Activated T-cell treated with anti-CD3 and anti-CD28 coated beads, Interleukin-2, amount 50 U/mL, for 24 hours (primary cell): ENCODE results near the gene OSBPL10.
A peak's percentile ranks its signal among the peaks of the same experiment; 100 is the strongest.

Source experiments
- DNase-seq: peaks from one replicate; pipeline ENCODE4 v3.0.0-alpha.2; 2020
- H3K27ac Mint-ChIP-seq: 2 replicates; pipeline ENCODE4 v1.8.0; 2020; ENCODE audit warnings: mild to moderate bottlenecking, mixed read lengths
- H3K27me3 Mint-ChIP-seq: 2 replicates; pipeline ENCODE4 v1.8.0; 2020; ENCODE audit warnings: mixed read lengths
- H3K36me3 Mint-ChIP-seq: 2 replicates; pipeline ENCODE4 v1.8.0; 2020; ENCODE audit warnings: low read depth, mixed read lengths
- H3K4me1 Mint-ChIP-seq: 2 replicates; pipeline ENCODE4 v1.8.0; 2020; ENCODE audit warnings: low read depth, mixed read lengths
- H3K4me3 Mint-ChIP-seq: 2 replicates; pipeline ENCODE4 v1.8.0; 2020; ENCODE audit warnings: mild to moderate bottlenecking, moderate library complexity, mixed read lengths
- H3K9me3 Mint-ChIP-seq: 2 replicates; pipeline ENCODE4 v1.8.0; 2020; ENCODE audit warnings: mixed read lengths

The OSBPL10 gene

DNA sequence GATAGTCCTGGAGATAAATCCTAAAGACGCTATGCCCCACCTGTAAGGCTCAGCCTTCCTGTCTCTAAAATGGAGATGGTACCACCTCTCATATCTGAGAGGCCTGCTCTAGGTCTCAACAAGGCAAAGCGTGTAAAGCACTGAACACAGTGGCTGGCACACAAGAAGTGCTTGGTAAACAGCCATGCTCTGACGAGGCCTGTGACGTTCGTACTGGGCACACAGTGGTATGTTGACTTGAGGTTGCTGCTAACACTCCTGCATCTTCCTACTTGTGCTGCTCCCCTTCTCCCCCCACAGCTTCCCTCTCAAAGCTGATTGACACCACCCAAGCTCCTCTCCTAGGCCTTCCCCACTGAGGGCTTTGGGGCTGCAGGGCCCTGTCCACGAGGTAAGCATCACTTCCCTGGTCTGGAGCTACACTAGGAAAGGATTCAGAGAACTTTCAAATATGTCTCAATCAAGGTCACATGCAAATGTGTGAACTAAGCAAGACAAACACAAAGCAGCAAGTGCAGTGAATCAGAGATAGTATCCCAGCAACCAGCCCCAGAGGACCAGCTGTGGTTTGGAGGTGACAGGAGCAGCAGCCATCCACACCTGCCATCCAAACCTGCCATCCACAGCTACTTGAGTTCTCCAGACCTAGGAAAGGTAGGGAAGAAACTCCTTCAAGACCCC, 270.8 kb downstream of the OSBPL10 start:
- Mint-ChIP-seq H3K36me3 (no peaks in the 10 kb centered on the region), H3K27me3 (peaks cover 19% of the 10 kb centered on the region), H3K27ac (no peak overlapping the region), H3K4me3 (no peak overlapping the region), H3K4me1 (no peaks in the 10 kb centered on the region), H3K9me3 (no peaks in the 10 kb centered on the region)
- DNase-seq, result no peak

GRCh38 chr3:31709526-31709925, 271.5 kb downstream of the OSBPL10 start:
- no peak overlapping the region for H3K27ac Mint-ChIP-seq
- no peaks in the 10 kb centered on the region for H3K9me3 Mint-ChIP-seq
- DNase-seq, result no peak
- peaks cover 6% of the 10 kb centered on the region for H3K4me1 Mint-ChIP-seq
- H3K4me3 Mint-ChIP-seq, result no peak overlapping the region
- H3K36me3 Mint-ChIP-seq, result no peaks in the 10 kb centered on the region
- peaks cover 15% of the 10 kb centered on the region for H3K27me3 Mint-ChIP-seq

DNA sequence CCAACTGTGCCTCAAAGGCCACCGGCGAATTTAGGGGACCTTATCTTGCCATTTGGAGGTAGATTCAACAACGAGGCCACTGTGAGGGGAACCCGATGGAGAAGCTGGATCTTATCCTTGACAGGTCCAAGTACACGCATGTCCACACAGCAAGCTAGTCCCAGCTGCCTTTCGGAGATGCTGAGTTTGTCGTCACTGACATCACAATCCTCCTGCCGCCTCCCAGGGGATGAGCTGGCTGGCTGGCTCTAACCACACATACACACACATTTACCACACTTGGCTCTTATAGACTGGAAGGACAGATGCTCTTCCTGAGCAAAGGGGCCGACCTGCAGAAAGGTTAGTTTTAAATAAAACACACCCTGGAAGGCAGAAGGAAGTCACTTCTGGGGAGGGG, 272.1 kb downstream of the OSBPL10 start:
- Mint-ChIP-seq H3K9me3 (no peaks in the 10 kb centered on the region), H3K27me3 (peaks cover 10% of the 10 kb centered on the region), H3K27ac (no peak overlapping the region), H3K4me3 (no peak overlapping the region), H3K36me3 (no peaks in the 10 kb centered on the region), H3K4me1 (peaks cover 10% of the 10 kb centered on the region)
- DNase-seq, result no peak

DNA sequence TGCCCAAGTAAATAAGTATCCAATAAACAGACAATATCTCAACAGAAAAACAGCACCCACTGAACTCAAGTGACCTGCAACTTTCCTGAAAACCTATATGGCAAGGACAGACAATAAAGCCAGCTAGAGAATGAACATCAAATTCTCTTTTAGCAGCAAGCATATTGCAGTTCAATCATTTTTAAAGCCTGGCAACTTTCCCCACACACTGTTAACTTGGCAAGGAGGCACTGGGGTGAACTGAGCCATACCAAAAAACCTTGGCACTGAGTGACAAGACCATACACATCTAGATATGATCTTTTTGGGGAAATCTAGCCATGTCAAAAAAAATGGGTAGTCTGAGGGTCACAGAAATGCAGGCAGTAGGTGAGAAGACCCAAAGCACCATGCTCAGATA, 273.8 kb downstream of the OSBPL10 start:
- Mint-ChIP-seq H3K4me3 (no peak overlapping the region), H3K36me3 (no peaks in the 10 kb centered on the region), H3K4me1 (peaks cover 10% of the 10 kb centered on the region), H3K27me3 (peaks cover 10% of the 10 kb centered on the region), H3K9me3 (no peaks in the 10 kb centered on the region), H3K27ac (no peak overlapping the region)
- no peak for DNase-seq

- DNase-seq, result no peak
- H3K4me3 Mint-ChIP-seq, result no peak overlapping the region
- peaks cover 18% of the 10 kb centered on the region for H3K27me3 Mint-ChIP-seq
- no peaks in the 10 kb centered on the region for H3K36me3 Mint-ChIP-seq
- H3K27ac Mint-ChIP-seq, result no peak overlapping the region
- peaks cover 10% of the 10 kb centered on the region for H3K4me1 Mint-ChIP-seq
- H3K9me3 Mint-ChIP-seq, result no peaks in the 10 kb centered on the region
These were observed 275.3 kb downstream of the OSBPL10 start for GRCh38 chr3:31705736-31706135.

- no peak for DNase-seq
- no peaks in the 10 kb centered on the region for H3K36me3 Mint-ChIP-seq
- H3K4me3 Mint-ChIP-seq, result peak overlapping the region; percentile 25
- H3K27ac Mint-ChIP-seq, result peak overlapping the region; percentile 56
- no peaks in the 10 kb centered on the region for H3K9me3 Mint-ChIP-seq
- H3K4me1 Mint-ChIP-seq, result peaks cover 10% of the 10 kb centered on the region
- H3K27me3 Mint-ChIP-seq, result peaks cover 19% of the 10 kb centered on the region
These were observed 276.4 kb downstream of the OSBPL10 start for GRCh38 chr3:31704591-31705179.

DNA sequence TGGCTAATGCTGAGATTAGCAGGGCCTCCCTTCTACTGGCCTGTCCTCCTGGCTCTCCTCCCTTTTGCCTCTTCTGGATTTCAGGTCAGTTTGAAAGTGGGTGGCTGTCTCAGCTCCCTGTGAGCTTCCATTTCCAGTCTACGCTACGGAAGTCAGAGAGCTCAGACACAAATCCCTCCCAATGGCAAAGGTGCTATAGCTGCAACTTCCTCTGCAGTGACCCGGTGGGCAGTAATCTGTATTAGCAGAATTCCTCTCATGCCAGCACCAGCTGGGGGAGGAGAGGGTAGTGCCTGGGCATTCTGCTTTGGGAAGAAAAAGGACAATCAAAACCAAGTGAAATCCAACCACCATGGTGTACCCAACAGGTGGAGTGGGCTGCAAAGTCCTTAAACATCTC, 276.9 kb downstream of the OSBPL10 start:
- Mint-ChIP-seq H3K27ac (no peak overlapping the region), H3K9me3 (no peaks in the 10 kb centered on the region), H3K36me3 (no peaks in the 10 kb centered on the region), H3K27me3 (peaks cover 20% of the 10 kb centered on the region), H3K4me3 (no peak overlapping the region), H3K4me1 (peaks cover 10% of the 10 kb centered on the region)
- DNase-seq, result no peak

GRCh38 chr3:31701286-31701685, 279.8 kb downstream of the OSBPL10 start:
- Mint-ChIP-seq H3K4me3 (no peak overlapping the region), H3K27ac (no peak overlapping the region), H3K4me1 (peaks cover 10% of the 10 kb centered on the region), H3K27me3 (peaks cover 20% of the 10 kb centered on the region), H3K36me3 (no peaks in the 10 kb centered on the region), H3K9me3 (no peaks in the 10 kb centered on the region)
- DNase-seq, result no peak

- H3K4me1 Mint-ChIP-seq, result peaks cover 3% of the 10 kb centered on the region
- no peaks in the 10 kb centered on the region for H3K9me3 Mint-ChIP-seq
- no peak for DNase-seq
- no peak overlapping the region for H3K27ac Mint-ChIP-seq
- H3K27me3 Mint-ChIP-seq, result peaks cover 14% of the 10 kb centered on the region
- no peaks in the 10 kb centered on the region for H3K36me3 Mint-ChIP-seq
- no peak overlapping the region for H3K4me3 Mint-ChIP-seq
These were observed 281.6 kb downstream of the OSBPL10 start for GRCh38 chr3:31699309-31699953.

GRCh38 chr3:31696815-31697548, 284.1 kb downstream of the OSBPL10 start:
- no peaks in the 10 kb centered on the region for H3K36me3 Mint-ChIP-seq
- DNase-seq, result no peak
- H3K27ac Mint-ChIP-seq, result no peak overlapping the region
- no peaks in the 10 kb centered on the region for H3K4me1 Mint-ChIP-seq
- no peak overlapping the region for H3K4me3 Mint-ChIP-seq
- H3K9me3 Mint-ChIP-seq, result no peaks in the 10 kb centered on the region
- peaks cover 8% of the 10 kb centered on the region for H3K27me3 Mint-ChIP-seq

DNA sequence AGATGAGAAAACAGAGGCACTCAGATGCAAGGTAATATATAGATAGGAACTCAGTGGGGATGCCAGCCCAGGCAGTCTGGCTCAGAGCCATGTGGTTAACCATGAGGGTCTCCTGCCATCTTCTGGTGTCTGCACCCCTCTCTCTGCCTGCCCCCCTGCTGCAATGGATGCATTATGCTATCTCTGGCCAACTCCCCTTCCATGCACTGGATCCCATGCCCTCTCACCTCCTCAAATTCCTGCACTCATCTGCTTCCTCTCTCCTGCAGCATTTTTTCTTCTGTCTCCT, 285.1 kb downstream of the OSBPL10 start:
- no peaks in the 10 kb centered on the region for H3K36me3 Mint-ChIP-seq
- no peak for DNase-seq
- no peak overlapping the region for H3K27ac Mint-ChIP-seq
- no peak overlapping the region for H3K4me3 Mint-ChIP-seq
- peaks cover 3% of the 10 kb centered on the region for H3K27me3 Mint-ChIP-seq
- no peaks in the 10 kb centered on the region for H3K4me1 Mint-ChIP-seq
- H3K9me3 Mint-ChIP-seq, result no peaks in the 10 kb centered on the region

DNA sequence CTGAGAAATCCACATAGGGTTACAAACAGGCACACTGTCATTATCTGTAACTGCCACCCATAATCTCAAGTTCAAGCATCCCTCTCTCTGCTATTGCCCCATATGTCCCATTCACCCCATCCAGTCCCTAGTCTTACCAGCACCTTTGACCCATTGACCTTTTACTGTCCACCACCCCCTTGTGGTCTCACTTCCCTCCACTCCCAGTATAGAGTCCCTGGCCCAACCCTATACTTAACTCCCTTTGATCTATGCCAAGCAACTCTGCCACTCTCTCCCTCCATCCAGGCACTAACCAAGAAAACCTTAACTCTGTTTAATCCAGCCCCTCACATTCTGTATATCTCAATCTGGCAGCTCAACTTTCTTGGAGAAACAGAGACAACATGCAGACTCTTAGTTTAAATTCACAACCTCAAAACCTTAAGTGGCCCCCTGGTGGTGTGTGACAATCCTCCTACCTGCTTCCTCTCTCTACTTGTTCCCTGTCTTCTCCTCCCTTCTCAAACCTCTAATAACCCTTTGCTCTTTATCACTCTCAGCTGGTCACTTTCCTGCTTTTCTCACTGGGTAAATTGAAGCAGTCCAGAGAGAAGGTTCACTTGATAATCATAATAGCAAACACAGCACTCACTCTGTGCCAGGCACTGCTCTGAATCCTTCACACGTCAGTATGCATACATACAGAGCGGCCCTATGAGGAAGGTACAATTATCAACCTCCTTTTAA, 285.6 kb downstream of the OSBPL10 start:
- H3K27ac Mint-ChIP-seq, result no peak overlapping the region
- H3K27me3 Mint-ChIP-seq, result peaks cover 2% of the 10 kb centered on the region
- no peaks in the 10 kb centered on the region for H3K9me3 Mint-ChIP-seq
- no peaks in the 10 kb centered on the region for H3K4me1 Mint-ChIP-seq
- H3K4me3 Mint-ChIP-seq, result no peak overlapping the region
- no peaks in the 10 kb centered on the region for H3K36me3 Mint-ChIP-seq
- peak; percentile 37 for DNase-seq

DNA sequence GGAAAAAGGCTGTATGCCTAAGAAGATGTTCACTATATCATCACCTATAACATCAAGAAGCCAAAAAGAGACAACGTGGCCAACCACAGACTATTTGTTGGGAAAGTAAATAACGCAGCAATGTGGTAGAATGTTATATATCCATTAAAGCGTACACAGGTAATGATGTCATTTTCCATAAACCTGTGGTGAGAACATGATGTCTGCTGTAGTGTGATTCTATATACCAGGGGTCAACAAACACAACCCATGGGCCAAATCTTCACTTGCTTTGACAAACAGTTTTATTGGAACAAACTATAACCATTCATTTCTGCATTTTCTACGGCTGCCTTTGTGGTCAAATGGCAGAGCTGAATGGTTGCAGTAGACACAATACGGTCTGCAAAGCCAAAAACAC, 287.7 kb downstream of the OSBPL10 start:
- Mint-ChIP-seq H3K36me3 (no peaks in the 10 kb centered on the region), H3K9me3 (peaks cover 3% of the 10 kb centered on the region), H3K4me1 (no peaks in the 10 kb centered on the region)

DNA sequence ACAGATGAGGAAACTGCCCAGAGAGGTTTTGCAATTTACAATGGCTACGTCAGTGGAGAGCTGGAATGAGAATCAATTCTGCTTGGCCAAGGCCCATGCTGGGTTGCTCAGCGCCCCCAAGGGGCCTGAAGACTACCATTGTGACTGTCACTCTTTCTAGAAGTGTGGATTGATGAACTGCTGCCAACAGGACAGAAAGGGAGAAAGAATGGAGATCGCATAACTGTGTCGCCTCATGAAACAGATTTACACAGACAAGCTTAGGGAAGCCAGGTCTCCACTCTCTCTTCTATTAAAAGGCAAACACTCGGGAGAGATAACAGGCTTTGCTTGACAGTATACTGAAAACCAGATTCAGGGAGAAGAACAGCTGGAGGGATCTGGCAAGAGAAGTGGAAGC, 288.3 kb downstream of the OSBPL10 start:
- no peaks in the 10 kb centered on the region for H3K4me1 Mint-ChIP-seq
- no peak overlapping the region for H3K4me3 Mint-ChIP-seq
- no peaks in the 10 kb centered on the region for H3K27me3 Mint-ChIP-seq
- H3K36me3 Mint-ChIP-seq, result no peaks in the 10 kb centered on the region
- DNase-seq, result no peak
- H3K9me3 Mint-ChIP-seq, result peaks cover 3% of the 10 kb centered on the region
- no peak overlapping the region for H3K27ac Mint-ChIP-seq

More for the DNA sequence above, 287.7 kb downstream of the OSBPL10 start:
- no peak overlapping the region for H3K27ac Mint-ChIP-seq
- no peaks in the 10 kb centered on the region for H3K27me3 Mint-ChIP-seq
- no peak overlapping the region for H3K4me3 Mint-ChIP-seq
- no peak for DNase-seq
